Activated CD4-positive, CD25-positive, alpha-beta regulatory T cell treated with anti-CD3 and anti-CD28 coated beads, Interleukin-2, amount 50 U/mL, for 16 hours (primary cell): ENCODE results near the gene RHOC.

Experiments
- DNase-seq: peaks from one replicate; pipeline ENCODE4 v3.0.0-alpha.2; 2020; ENCODE audit warnings: low read depth, low spot score

The RHOC gene

GRCh38 chr1:112678605-112679004, 28.3 kb downstream of the RHOC start:
- DNase-seq: no peak

DNA sequence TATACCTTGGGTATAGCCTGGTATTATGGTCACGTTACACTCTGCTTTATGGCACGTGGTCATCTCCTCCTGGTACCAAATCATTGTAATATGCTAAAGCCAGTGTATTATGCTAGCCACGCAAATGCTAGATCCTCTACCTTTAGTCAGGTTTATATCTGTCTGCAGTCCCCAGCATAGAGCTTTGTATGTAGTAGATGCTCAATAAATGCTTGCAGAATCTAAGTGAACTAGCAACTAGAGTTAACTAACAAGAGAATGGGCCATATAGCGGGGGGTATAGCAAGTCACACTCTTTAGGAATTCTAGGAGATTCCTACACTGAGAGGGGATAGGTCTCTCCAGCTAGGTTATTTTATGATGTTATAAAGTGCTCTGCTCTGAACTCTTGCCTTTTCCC, 29.4 kb downstream of the RHOC start:
- no peak for DNase-seq

- DNase-seq: no peak
Measured at GRCh38 chr1:112676543-112676942, 30.4 kb downstream of the RHOC start.

DNA sequence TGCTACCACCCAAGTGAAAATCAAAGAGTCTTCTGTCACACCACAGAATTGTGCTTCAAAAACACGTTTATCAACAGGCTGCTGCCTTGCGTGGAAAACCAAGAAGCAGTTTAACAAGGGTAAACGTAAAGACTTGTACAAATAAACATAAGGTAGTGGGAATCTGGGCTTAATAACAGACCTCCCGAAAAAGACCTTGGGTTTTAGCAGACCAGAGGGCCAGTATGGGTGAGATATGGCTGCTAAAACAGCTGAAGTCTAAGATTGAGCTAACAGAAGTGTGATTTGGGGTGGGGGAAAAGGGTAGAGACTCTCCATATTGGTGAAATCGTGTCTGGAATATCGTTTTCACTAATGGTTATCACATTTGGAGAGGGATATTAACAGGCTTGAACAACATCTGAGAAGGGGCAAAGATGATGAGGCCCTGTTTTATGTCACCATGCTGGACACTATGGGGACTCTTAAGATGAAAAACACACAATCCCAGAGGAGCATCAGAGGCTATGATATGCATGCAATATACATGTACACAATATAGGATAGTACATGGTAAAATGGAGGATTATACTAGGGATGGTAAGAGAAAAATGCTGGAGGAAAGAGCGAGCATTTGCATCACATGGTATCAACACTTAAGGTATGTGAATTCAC, 31.1 kb downstream of the RHOC start:
- DNase-seq: no peak

GRCh38 chr1:112674986-112675727, 31.8 kb downstream of the RHOC start:
- DNase-seq: no peak

DNA sequence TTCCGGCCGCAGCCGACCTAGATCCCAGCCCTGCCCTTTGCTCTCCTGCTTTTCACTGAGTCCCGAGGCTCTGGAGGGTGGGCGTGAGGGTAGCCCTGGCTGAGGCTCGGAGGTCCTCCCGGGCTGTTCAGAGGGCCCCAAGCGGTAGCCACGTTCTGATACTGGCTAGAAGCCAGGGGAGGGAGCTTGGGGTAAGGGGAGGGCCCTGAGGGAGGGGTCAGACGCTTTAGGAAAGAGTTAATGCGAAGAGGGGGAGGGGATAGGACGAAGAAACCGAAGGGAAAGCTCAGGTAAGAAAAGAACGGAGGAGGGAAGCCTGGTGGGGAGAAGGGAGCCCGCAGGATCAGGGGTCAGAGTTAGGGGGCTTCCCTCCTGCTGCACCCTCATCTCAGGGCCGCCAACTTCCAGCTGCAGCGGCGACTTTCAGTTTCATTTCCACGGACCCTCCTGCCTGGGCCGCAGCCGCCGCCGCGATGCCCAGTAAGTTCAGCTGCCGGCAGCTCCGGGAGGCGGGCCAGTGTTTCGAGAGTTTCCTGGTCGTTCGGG, 32.4 kb downstream of the RHOC start, which contains the start of gene MOV10:
TSS of gene MOV10 (plus strand) at position 220 of the 546 bp plus-strand sequence. CDS start at position 474, 254 bp downstream.
- DNase-seq: no peak

DNA sequence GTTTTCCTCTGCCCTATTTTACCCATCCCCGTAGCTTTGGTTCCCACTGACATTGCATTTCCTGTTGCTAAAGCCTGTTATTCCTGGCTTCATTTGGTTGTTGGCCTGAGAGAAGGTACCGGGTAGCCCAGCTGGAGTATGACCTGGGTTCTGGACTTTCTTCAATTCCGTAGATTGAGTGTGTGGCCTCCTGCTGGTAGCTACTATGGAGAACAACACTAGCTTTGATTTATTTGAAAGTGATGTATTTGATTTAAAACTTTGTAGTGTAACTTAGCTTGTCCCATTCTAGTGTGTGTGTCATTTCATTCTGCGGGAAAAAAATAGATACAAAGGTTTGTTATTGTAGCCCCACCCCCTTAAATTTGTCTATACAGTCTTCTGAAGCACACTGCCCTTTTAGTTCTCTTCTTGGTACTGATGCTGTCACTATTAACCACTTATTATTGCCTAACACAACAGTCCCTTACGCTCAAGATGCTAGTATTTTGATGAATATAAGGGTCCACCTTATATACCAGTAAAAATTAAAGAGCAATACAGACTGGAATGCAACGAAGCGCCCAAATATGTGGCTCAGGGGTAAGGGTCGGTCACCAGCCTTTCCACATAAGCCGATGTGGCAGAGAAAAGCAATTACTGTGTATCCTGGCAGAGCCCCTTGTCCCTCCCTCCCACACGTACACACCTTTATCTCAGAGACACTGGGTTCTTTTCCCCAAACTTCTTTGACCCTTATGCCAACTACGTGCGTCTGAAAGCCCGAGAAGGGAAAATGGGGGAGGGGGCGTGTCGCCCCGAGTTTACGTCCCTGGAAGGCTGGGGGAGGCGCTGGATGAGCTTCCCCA, 33.1 kb downstream of the RHOC start:
- DNase-seq: no peak

DNA sequence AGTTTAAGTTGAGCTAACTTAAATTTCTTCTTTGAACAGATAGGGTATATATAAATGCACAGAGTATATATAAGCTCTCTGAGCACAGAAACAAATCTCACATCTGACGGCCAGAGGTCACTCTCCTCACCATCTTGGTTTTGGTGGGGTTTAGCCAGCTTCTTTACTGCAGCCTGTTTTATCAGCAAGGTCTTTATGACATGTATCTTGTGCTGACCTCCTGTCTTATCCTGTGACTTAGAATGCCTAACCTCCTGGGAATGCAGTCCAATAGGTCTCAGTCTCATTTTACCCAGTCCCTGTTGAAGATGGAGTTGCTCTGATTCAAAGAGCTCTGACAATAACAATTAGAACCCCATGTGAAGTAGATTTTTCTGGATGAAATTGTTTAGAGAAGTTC, 34.1 kb downstream of the RHOC start:
- DNase-seq: no peak

DNA sequence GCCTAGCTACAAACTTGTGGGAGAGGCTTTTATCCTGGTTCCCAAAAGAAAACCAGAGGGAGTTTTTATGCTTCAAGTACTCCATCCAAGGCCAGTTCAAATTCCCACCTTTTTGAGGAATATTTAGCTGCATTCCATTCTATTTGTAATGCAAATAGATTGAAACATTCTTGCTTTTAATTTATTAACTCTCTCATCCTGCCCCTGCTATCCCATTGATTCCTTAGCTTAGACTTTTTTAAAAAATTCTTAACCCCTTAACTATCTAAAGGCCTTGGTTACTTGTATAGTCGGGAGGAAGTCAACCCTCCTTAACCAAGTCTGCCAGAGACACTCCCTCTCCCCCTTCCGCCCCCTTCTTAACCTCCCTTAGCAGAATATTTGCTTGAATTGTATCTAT, 34.9 kb downstream of the RHOC start:
- no peak for DNase-seq

GRCh38 chr1:112666946-112667345, 40.0 kb downstream of the RHOC start:
- no peak for DNase-seq

GRCh38 chr1:112665857-112666256, 41.1 kb downstream of the RHOC start:
- DNase-seq: no peak

DNA sequence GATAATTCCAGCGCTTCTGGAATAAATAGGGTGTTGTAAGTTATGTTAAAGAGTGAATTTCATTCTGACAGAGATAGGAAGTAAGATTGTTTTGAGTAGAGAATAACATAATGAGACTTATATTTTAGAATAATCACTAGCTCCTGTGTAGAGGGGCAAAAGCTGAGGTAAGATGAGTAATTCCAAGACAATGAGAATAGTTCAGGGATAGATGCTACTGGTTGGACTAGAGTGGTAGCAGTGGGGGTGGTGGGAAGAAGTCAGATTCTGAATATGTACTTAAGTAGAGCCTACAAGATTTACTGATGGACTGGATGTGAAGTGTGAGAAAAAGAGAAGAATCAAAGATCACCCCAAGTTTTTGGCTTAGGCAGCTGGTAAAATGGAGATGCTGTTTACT, 55.7 kb downstream of the RHOC start:
- DNase-seq: no peak
